Astrocyte of the spinal cord (primary cell): Measurements from ENCODE around the gene ARNT2.
A peak's percentile ranks its signal among the peaks of the same experiment; 100 is the strongest.

ENCODE experiments used
- DNase-seq: peaks from one replicate; pipeline ENCODE4 v3.0.0; 2011; ENCODE audit warnings: low read depth, low spot score
- H3K4me3 ChIP-seq: 2 replicates; pipeline ENCODE4 v1.5.1; 2011; ENCODE audit warnings: low read depth, mild to moderate bottlenecking, low read length, moderate library complexity
- in situ Hi-C: cut with HindIII; loops from 2 replicates; pipeline ENCODE4 v1.10.0; 2017; ENCODE audit warnings: low sequenced_read_pairs
- TF ChIP-seq, protein P1 (sequence below): IDR thresholded peaks from 2 replicates; pipeline ENCODE4 v1.5.1; 2012; ENCODE audit warnings: low read depth, mild to moderate bottlenecking, low read length, inconsistent platforms

The ARNT2 gene

DNA sequence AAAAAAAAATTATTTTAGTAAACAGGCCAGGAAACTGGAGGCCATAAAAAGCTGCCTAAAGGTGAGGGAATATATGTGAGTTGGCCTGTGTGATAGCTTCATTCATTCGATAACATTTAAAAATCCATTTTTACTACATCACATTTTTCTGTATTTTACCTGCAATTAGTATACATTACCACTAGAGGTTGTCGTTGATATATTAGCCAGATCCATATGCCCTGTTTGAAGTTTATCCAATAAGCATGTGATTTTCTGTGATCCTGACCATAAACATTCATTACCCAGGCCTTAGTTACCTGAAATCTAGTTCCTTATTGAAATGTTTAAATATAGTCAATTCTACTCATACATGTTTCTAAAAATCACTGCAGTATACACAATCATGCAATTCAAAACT lies 71.4 kb downstream of the ARNT2 start:
- no peak overlapping the region for H3K4me3 ChIP-seq
- TF ChIP-seq, protein P1, sequence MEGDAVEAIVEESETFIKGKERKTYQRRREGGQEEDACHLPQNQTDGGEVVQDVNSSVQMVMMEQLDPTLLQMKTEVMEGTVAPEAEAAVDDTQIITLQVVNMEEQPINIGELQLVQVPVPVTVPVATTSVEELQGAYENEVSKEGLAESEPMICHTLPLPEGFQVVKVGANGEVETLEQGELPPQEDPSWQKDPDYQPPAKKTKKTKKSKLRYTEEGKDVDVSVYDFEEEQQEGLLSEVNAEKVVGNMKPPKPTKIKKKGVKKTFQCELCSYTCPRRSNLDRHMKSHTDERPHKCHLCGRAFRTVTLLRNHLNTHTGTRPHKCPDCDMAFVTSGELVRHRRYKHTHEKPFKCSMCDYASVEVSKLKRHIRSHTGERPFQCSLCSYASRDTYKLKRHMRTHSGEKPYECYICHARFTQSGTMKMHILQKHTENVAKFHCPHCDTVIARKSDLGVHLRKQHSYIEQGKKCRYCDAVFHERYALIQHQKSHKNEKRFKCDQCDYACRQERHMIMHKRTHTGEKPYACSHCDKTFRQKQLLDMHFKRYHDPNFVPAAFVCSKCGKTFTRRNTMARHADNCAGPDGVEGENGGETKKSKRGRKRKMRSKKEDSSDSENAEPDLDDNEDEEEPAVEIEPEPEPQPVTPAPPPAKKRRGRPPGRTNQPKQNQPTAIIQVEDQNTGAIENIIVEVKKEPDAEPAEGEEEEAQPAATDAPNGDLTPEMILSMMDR, result peak; percentile 25
- DNase-seq, result no peak
- in situ Hi-C loops, result no loop called here

DNA sequence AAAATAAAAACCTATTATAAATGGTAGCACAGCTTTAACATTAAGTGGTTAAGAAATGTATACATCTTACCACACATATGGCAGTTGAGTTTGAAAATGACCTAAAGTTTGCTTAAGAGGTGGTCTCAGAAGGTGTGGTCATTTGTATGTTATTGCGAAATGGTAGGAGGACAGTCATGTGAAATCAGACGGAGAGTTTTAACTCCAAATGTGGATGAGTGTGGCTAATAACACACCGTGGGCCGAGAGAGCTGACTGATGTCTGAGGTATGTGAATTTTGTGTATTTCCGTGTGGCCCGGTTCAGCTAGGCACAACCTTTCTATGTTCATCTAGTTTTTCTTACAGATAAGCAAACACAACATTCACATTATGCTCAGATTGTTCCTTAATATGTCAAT lies 71.9 kb downstream of the ARNT2 start:
- DNase-seq, result no peak
- H3K4me3 ChIP-seq, result no peak overlapping the region
- in situ Hi-C loops, result no loop called here
- TF ChIP-seq, protein P1, result no peak

DNA sequence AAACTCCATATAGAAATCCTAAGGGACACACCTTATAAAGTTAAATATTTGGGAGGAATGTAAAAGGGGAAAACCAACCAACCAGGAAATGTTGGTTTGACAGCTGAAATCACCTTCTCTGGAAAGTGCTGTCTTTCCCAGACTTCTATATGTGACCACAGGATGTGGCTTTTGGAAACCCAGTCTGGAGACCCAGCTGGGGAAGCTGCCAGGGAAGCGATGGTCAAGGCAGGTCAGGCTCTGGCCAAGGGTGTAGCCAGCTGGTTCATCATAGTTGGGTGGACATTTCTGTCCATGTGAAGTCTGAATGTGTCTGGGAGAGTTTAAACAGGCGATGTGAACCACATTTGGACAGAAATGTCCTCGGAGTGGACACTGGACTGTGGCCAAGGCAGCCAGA lies 73.9 kb downstream of the ARNT2 start:
- in situ Hi-C loops, result no loop called here
- TF ChIP-seq, protein P1, result no peak
- no peak overlapping the region for H3K4me3 ChIP-seq
- DNase-seq, result peak; percentile 83

DNA sequence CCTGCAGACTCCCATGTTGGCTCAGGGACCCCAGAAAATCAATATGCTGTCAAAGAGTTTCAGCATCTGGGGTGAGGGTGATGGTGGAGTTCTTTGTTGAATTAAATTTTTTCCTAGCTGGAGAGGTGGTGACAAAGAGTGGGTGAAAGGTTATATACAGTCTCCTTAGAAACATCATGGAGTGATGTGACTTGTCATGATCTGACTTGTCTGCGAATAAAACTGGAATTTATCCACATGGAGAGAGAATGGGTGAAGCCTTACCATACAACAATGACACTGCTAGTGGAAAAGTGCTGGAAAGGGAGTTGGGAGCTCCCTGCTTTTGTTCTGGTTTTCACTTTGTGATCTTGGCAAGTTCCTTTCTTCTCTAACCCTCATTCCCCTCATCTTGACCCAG lies 75.0 kb downstream of the ARNT2 start:
- DNase-seq, result no peak
- in situ Hi-C loops, result no loop called here
- no peak overlapping the region for H3K4me3 ChIP-seq
- TF ChIP-seq, protein P1, result no peak

DNA sequence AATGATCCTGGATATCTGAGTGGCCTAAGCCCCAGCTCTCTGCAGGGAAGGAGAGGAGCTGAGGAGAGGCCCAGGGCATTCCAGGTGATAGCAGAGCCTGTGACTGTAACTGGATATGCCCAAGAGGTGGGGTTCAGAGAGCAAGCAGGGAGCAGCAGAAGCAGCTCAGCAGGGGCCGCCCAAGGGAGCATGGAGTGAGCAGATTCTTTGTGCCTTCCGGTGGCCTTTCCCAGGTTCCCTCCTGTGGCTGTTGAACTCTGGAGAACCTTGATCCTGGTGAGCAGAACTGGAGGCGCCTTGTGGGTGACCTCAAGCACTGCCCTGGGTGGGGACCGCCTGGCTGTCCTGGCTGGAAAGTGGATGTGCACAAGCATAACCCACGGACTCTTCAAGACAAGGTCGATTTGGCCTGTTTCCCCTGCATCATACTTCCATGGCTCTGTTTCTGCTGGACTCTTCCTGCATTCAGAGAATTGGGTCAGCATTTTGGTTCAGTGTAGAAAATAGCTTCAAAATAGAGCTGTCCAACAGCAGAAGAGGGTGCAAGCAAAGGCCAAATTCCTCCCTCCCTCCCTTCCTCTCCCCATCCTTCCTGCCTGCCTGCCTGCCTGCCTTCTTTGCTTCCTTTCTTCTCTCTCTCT lies 76.1 kb downstream of the ARNT2 start:
- TF ChIP-seq, protein P1, result no peak
- in situ Hi-C loops, result no loop called here
- DNase-seq, result peak; percentile 58
- H3K4me3 ChIP-seq, result no peak overlapping the region

DNA sequence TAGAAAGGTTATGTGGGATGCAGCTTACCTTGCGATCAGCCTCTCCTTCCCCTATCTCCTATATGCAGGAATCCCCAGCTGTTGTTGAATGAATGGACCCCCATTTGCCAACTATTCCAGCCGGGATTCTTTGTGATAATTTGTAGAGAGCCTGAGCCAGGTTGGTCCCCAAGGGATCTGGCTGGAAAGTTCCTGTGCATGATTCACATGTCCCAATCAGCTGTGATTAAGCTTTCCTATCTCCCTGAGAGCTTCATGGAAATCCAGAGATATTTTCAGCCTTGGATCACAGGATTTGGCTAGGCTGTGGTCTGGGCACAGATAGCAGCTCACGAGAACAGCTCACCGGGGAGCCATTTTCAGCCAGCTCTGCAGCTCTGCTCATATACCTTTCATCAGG lies 76.7 kb downstream of the ARNT2 start:
- TF ChIP-seq, protein P1, result no peak
- in situ Hi-C loops, result no loop called here
- DNase-seq, result peak; percentile 93
- no peak overlapping the region for H3K4me3 ChIP-seq
